HG02798 (cell line): ENCODE measurements around the gene GATA3.

Experiments
- ATAC-seq: cut with Tn5 transposase; IDR thresholded peaks from one replicate; pipeline ENCODE4 v1.9.1; 2021; ENCODE audit warnings: mild to moderate bottlenecking; ENCODE audit not compliant: unreplicated experiment, poor library complexity

GATA3 gene

DNA sequence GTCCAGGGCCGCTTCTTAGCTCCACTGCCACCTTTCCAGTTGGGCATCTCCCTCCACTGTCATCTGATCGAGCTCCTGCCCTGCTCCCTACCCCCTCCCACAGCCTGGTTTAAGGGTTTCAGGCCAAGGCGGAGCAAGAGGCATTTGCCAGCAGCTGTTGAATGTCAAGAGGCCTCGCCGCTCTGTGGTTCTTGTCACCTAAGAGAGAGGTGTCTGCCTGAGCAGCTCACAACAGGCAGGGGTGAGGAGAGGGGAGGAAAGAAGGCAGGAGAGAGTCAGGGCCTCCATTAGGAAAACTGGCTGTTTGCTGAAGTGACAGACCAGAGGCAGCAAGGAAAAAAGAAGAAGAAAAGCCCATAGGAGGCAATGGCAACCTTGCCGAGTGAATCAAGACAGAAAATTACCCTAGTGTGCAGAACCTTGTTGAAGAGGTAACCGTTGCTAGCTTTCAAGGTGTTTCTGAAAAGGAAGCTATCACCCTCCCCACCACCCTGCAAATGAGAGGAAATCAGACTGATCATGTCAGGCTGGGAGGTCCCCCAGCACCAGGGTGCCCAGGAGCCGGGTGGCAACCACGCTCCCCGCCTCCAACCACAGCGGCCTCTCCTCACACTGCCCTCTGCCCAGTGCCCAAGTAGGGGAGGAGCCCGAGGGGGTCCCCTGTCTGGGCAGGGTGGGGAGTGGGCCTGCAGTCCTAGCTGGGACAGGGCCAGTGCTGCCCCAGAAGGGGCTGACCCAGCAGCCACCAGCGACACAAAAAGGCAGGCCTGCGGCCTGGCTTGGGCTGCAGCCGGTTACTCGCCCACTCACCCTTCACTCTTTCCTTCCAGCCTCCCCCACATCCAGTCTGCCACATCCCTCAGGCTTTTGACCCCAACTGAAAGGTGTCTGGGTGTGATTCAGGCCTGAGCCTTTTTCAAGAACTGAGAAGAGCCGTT lies 7.1 kb downstream of the GATA3 start:
- peak; percentile 45 for ATAC-seq

- no peak for ATAC-seq
These were observed 8.8 kb downstream of the GATA3 start for GRCh38 chr10:8063128-8063908.

GRCh38 chr10:8063935-8064334 lies 9.4 kb downstream of the GATA3 start:
- ATAC-seq = no peak

DNA sequence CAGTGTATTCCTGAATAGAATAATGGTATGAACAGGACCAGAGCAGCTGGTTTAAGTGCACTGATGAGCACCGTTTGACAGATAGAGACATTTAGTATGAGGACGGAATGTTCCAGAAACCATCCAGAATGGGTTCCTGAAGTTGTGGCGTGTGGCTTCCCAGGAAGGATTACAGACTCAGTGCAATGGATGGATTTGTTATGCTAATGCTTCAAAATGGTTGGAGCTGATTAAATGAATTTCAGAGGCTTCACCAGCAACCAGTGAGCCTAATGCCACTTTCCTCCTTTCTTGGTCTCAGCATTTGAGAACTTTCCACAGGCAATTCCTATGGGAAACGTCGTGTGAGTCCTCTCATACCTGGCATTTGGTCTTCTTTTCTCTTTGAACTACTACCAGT lies 9.9 kb downstream of the GATA3 start:
- no peak for ATAC-seq

DNA sequence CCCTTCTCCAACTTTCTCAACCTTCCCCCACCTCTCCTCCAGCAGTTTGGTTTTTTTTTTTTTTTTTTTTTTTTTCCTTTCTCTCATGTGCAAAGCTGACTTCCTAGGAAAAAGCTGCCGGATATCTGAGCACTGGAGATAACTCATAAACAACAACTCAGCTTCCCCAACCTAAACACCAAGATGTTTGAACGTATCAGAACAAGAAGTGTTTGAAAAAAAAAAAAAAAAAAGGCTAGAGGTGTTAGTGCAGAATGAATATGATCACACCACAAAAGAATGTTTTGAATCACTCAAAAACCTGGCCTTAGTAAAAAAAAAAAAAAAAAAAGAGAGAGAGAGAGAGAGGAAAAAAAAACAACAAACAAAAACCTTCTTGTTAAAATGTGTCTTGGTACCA lies 11.2 kb downstream of the GATA3 start:
- no peak for ATAC-seq

GRCh38 chr10:8066124-8066523 lies 11.6 kb downstream of the GATA3 start:
- no peak for ATAC-seq

DNA sequence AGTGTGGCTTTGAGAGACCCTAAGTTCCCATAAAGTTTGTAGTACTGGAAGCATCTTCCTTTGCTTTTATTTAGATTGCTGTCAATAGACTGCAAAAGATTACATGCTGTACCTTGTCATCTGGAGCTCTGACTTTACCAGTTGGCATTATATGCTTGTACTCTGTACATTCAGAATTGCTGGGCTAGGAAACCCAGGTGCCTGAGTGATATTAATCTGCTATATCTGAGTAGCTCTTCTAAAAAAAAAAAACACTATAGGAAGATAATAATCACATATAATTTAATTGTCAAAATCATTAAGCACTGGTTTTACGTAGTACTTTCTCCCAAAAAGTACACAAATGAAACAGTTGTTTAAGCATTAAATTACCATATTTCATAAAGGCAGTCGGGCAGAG lies 12.3 kb downstream of the GATA3 start:
- ATAC-seq = no peak

DNA sequence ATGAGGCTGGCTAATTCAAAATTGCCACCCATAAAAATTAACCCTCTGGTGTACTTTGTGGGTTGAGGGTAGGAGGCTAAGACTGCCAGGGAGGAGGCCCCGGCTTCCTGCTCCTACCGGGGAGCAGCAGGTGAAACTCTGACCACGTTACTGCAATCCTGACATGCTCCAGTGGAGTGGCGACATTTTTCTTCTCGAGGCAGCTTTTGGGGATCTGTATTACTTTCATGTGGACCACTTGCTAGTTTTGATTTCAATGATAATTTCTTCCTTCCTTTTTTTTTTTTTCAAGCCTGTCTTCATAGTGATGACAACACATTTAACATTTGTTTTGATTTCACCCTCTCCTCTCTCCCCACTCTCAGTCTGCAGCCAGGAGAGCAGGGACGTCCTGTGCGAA lies 14.6 kb downstream of the GATA3 start:
- ATAC-seq = no peak

- ATAC-seq = no peak
These were observed 15.1 kb downstream of the GATA3 start for GRCh38 chr10:8069627-8070026.

GRCh38 chr10:8070440-8070839 lies 16.0 kb downstream of the GATA3 start:
- ATAC-seq = no peak

- no peak for ATAC-seq
These were observed 16.5 kb downstream of the GATA3 start for GRCh38 chr10:8071006-8071405.

DNA sequence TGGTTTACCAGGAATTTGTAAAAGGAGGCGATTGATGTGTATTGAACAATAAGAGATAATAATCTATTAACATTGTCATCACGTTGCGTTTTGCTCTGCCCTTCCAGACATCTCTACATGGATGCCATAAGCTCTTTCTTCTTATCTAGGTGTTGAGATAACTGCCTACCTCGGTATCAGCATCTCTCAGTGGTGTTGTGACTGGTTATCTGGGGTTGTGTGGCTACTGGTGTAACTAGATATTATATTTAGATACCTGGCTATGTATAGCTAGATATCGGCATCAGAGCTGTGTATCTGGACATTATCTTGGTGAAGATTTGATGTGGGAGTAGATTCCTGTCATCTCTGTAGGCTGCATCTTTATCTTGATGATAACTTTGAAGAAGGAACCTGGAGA lies 17.2 kb downstream of the GATA3 start:
- ATAC-seq = no peak

GRCh38 chr10:8072211-8072610 lies 17.7 kb downstream of the GATA3 start:
- no peak for ATAC-seq

DNA sequence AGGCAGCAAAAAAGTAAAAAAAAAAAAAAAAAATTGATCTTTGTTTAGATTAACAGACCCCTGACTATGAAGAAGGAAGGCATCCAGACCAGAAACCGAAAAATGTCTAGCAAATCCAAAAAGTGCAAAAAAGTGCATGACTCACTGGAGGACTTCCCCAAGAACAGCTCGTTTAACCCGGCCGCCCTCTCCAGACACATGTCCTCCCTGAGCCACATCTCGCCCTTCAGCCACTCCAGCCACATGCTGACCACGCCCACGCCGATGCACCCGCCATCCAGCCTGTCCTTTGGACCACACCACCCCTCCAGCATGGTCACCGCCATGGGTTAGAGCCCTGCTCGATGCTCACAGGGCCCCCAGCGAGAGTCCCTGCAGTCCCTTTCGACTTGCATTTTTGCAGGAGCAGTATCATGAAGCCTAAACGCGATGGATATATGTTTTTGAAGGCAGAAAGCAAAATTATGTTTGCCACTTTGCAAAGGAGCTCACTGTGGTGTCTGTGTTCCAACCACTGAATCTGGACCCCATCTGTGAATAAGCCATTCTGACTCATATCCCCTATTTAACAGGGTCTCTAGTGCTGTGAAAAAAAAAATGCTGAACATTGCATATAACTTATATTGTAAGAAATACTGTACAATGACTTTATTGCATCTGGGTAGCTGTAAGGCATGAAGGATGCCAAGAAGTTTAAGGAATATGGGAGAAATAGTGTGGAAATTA lies 19.4 kb downstream of the GATA3 start:
- ATAC-seq = no peak

DNA sequence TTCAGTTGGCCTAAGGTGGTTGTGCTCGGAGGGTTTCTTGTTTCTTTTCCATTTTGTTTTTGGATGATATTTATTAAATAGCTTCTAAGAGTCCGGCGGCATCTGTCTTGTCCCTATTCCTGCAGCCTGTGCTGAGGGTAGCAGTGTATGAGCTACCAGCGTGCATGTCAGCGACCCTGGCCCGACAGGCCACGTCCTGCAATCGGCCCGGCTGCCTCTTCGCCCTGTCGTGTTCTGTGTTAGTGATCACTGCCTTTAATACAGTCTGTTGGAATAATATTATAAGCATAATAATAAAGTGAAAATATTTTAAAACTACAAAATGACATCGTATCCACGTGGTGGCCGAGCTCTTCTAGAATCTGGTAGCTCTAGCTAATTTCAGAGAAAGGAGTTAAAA lies 20.4 kb downstream of the GATA3 start:
- ATAC-seq = no peak

- ATAC-seq = no peak
These were observed 21.1 kb downstream of the GATA3 start for GRCh38 chr10:8075282-8076260.

GRCh38 chr10:8076933-8077332 lies 22.4 kb downstream of the GATA3 start:
- no peak for ATAC-seq

GRCh38 chr10:8078027-8078426 lies 23.5 kb downstream of the GATA3 start:
- no peak for ATAC-seq

DNA sequence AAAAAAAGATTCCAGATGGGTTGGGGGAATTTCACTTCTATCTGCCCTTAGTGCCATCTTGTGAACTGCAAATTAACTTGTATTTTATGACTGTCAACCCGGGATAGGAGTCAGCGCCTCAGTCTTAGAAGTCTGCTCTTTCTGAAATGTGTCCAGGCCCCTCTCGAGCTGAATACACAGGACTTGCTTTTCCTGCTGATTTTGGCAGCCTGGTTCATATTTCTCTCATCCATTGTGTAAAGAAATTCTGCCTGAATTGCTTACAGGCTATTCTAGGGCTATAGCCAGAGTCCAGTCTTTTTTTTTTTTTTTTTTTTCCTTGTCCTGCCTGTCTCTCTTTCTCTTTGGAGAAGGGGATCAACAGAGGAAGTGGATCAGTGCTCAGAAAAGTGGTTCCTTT lies 24.6 kb downstream of the GATA3 start:
- ATAC-seq = no peak

GRCh38 chr10:8084799-8085198 lies 30.3 kb downstream of the GATA3 start:
- ATAC-seq = no peak
